SK-N-SH treated with all-trans-retinoic acid at 6 μM for 48 hours (cell line): ENCODE measurements around the gene SLC17A2.

ENCODE experiments used
- ATAC-seq: fragments of 200-7000 bp; cut with Tn5 transposase; 3 replicates; pipeline ENCODE4 v1.9.1; 2020; ENCODE audit warnings: mild to moderate bottlenecking, moderate library complexity
- CSDC2 ChIP-seq: fragments of 250-450 bp; sonication (Bioruptor Pico); IDR thresholded peaks from 2 replicates; pipeline ENCODE4 v1.5.0; 2020; ENCODE audit warnings: mild to moderate bottlenecking, moderate library complexity
- ESRRG ChIP-seq: fragments of 250-450 bp; sonication (Bioruptor Pico); IDR thresholded peaks from 2 replicates; pipeline ENCODE4 v1.6.1; 2021; ENCODE audit warnings: mild to moderate bottlenecking
- GLIS3 ChIP-seq: fragments of 250-450 bp; sonication (Bioruptor Pico); IDR thresholded peaks from 2 replicates; pipeline ENCODE4 v1.5.0; 2020; ENCODE audit warnings: mild to moderate bottlenecking, moderate library complexity
- ISL1 ChIP-seq: fragments of 250-450 bp; sonication (Bioruptor Pico); IDR thresholded peaks from 2 replicates; pipeline ENCODE4 v2.1.2; 2022; ENCODE audit warnings: mild to moderate bottlenecking, moderate library complexity
- PATZ1 ChIP-seq: fragments of 250-450 bp; sonication (Bioruptor Pico); IDR thresholded peaks from 2 replicates; pipeline ENCODE4 v1.8.0; 2020; ENCODE audit warnings: mild to moderate bottlenecking, moderate library complexity, borderline replicate concordance
- PPARA ChIP-seq: fragments of 250-450 bp; sonication (Bioruptor Pico); IDR thresholded peaks from 2 replicates; pipeline ENCODE4 v1.5.0; 2020; ENCODE audit warnings: mild to moderate bottlenecking, borderline replicate concordance
- RARB ChIP-seq: fragments of 250-450 bp; sonication (Bioruptor Pico); IDR thresholded peaks from 2 replicates; pipeline ENCODE4 v1.8.0; 2021; ENCODE audit warnings: mild to moderate bottlenecking, moderate library complexity
- SNAI2 ChIP-seq: fragments of 250-450 bp; sonication (Bioruptor Pico); IDR thresholded peaks from 2 replicates; pipeline ENCODE4 v1.5.0; 2020; ENCODE audit warnings: mild to moderate bottlenecking, moderate library complexity
- TCF4 ChIP-seq: fragments of 250-450 bp; sonication (Bioruptor Pico); IDR thresholded peaks from 2 replicates; pipeline ENCODE4 v1.8.0; 2021; ENCODE audit warnings: mild to moderate bottlenecking, moderate library complexity, borderline replicate concordance
- TOX ChIP-seq: fragments of 250-450 bp; sonication (Bioruptor Pico); IDR thresholded peaks from 2 replicates; pipeline ENCODE4 v1.8.0; 2021; ENCODE audit warnings: mild to moderate bottlenecking, moderate library complexity, borderline replicate concordance
- TSHZ2 ChIP-seq: fragments of 250-450 bp; sonication (Bioruptor Pico); IDR thresholded peaks from 2 replicates; pipeline ENCODE4 v1.5.0; 2020; ENCODE audit warnings: mild to moderate bottlenecking, moderate library complexity
- ZC3H10 ChIP-seq: fragments of 250-450 bp; sonication (Bioruptor Pico); IDR thresholded peaks from 2 replicates; pipeline ENCODE4 v1.5.1; 2021; ENCODE audit warnings: mild to moderate bottlenecking, moderate library complexity
- ZFP3 ChIP-seq: fragments of 250-450 bp; sonication (Bioruptor Pico); IDR thresholded peaks from 2 replicates; pipeline ENCODE4 v1.5.0; 2020; ENCODE audit warnings: mild to moderate bottlenecking, moderate library complexity
- ZFP30 ChIP-seq: fragments of 450-650 bp; formaldehyde crosslinking; IDR thresholded peaks from 2 replicates; pipeline ENCODE4 v1.5.0; 2022; ENCODE audit warnings: mild to moderate bottlenecking, moderate library complexity
- ZNF565 ChIP-seq: fragments of 450-650 bp; formaldehyde crosslinking; conservative IDR thresholded peaks from 2 replicates; pipeline ENCODE4 v1.5.0; 2020; ENCODE audit warnings: low read depth, mild to moderate bottlenecking, moderate library complexity
- ZNF70 ChIP-seq: fragments of 450-650 bp; formaldehyde crosslinking; IDR thresholded peaks from 2 replicates; pipeline ENCODE4 v1.5.0; 2020; ENCODE audit warnings: mild to moderate bottlenecking, moderate library complexity
- ZNF8 ChIP-seq: fragments of 450-650 bp; formaldehyde crosslinking; IDR thresholded peaks from 2 replicates; pipeline ENCODE4 v1.5.0; 2020; ENCODE audit warnings: mild to moderate bottlenecking, moderate library complexity
- TF ChIP-seq, protein P1 (sequence below): fragments of 250-450 bp; sonication (Bioruptor Pico); IDR thresholded peaks from 2 replicates; pipeline ENCODE4 v1.5.1; 2021; ENCODE audit warnings: mild to moderate bottlenecking, moderate library complexity

SLC17A2 gene

DNA sequence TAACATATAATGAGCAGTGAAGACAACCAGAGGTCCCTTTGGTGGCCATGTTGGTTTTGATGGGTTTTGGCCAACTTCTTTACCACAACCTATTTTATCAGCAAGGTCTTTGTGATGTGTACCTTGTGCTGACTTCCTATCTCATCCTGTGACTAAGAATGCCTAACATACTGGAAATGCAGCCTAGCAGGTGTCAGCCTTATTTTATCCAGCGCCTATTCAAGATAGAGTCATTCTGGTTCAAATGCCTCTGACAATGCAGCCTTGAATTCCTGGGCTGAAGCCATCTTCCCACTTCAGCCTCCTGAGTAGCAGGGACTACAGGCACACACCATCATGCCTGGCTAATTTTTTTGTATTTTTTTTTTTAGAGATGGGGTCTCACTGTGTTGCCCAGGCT is 24.3 kb upstream of the SLC17A2 start:
- TF ChIP-seq ZFP3 (CRISPR knock-in tag): no peak
- no peak for TF ChIP-seq CSDC2
- TF ChIP-seq ESRRG (CRISPR knock-in tag): no peak
- no peak for TF ChIP-seq ZNF565 (CRISPR knock-in tag)
- TF ChIP-seq GLIS3 (CRISPR knock-in tag): no peak
- no peak for TF ChIP-seq TSHZ2 (CRISPR knock-in tag)
- TF ChIP-seq ZNF70 (CRISPR knock-in tag): no peak
- no peak for TF ChIP-seq SNAI2
- TF ChIP-seq ZC3H10 (CRISPR knock-in tag): no peak
- TF ChIP-seq RARB: no peak
- TF ChIP-seq ZNF8 (CRISPR knock-in tag): no peak
- no peak for TF ChIP-seq TOX (CRISPR knock-in tag)
- TF ChIP-seq, all 23 proteins: peak for 0
- ATAC-seq: no peak

DNA sequence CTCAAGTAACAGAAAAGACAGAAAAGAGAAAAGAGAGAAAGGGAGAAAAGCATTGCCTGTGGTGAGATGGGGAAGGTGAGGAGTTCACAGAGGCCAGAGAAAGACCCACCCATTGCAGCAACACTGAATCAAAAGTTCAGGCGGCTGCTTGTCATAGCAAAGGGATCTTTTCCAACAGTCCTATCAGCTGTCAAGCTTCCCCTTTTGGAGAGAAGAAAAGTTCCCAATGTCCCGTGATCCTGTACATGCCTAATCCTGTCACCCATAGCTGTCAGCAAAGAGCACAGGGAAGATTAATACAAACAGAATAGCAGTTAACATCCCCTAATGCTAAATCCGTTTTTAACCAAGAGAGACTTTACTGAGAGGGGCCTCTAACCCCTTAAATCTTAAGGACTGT is 23.2 kb upstream of the SLC17A2 start:
- ATAC-seq: no peak

More for the DNA sequence above, 23.2 kb upstream of the SLC17A2 start:
- TF ChIP-seq SNAI2 (no peak), TCF4 (no peak), ZFP30 (no peak), ZFP3 (CRISPR knock-in tag) (no peak), TSHZ2 (CRISPR knock-in tag) (no peak), PPARA (CRISPR knock-in tag) (no peak), RARB (no peak), CSDC2 (no peak), ISL1 (CRISPR knock-in tag) (no peak), PATZ1 (CRISPR knock-in tag) (no peak), ZNF565 (CRISPR knock-in tag) (no peak)
- TF ChIP-seq, protein P1, sequence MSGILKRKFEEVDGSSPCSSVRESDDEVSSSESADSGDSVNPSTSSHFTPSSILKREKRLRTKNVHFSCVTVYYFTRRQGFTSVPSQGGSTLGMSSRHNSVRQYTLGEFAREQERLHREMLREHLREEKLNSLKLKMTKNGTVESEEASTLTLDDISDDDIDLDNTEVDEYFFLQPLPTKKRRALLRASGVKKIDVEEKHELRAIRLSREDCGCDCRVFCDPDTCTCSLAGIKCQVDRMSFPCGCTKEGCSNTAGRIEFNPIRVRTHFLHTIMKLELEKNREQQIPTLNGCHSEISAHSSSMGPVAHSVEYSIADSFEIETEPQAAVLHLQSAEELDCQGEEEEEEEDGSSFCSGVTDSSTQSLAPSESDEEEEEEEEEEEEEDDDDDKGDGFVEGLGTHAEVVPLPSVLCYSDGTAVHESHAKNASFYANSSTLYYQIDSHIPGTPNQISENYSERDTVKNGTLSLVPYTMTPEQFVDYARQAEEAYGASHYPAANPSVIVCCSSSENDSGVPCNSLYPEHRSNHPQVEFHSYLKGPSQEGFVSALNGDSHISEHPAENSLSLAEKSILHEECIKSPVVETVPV (CRISPR knock-in tag): no peak
